Stimulated activated CD4-positive, alpha-beta T cell treated with anti-CD3 and anti-CD28 coated beads, Interleukin-12 subunit alpha, Interleukin-12 subunit beta, amount 100 ng/mL, for 48 hours (primary cell): ENCODE results near the gene EYA4.

ENCODE experiments used
- DNase-seq, 3 donors: peaks; one replicate each; pipeline ENCODE4 v3.0.0-alpha.2; 2020; ENCODE audit warnings: low read depth in 2 of 3, low spot score in 1 of 3

Gene EYA4

DNA sequence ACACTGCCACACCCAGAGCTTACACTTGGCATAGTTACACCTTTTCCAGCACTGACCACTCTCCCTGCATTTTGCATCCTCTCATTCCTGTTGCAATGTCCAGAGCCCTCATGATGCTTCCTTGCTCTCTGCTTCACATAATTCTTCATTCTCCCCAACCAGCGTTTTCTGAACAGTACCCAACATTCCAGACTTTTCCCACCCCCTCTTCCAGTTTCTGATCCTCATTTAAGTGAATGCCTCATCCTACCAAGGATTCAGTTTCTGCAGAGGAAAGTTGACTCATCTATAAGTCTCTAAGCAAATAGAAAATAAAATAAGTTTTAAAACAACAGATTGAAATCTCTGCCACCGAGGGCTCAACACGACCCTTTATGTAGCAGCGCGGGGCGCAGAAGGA, 326.5 kb downstream of the EYA4 start:
- no peak for DNase-seq

DNA sequence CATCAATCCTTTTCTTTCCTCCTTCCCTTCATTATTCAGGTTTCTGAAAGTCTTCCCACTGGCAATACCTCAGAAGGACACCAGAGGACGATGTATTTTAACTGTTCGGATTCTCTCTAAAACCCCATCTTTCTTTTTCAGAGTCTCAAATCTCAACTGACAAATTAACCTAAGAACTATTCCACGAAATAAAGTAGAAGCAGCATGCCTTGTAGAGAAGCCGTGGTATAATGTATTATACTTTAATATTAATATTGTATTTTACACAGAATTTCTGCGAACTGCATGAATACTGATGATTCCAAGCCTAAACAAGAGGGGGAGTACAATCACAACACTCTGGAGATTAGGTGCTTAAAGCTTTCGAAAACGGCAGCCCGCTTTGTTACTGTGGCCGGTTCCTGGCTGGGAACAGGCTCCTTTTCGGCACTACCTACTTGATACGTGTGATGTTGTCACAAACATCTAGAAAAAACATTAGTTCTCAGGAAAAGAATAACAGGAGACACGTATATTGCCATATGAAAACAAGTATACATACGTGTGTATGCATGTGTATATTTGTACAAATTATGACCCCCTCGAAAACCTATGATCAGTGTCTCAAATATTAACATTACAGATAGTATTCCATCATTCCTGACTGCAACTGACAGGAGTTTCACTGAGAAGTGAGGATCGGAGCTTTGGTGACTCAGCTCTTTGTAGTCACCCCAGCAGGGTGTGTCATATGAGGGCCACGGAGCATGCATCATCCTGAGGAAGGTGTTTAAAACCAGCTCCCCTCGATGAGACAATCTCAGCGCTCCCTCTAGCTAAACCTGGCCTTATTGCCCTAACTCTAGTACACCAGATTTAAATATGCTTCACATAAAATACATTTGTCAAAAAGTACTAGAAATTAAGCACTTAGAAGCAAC, 328.1 kb downstream of the EYA4 start:
- DNase-seq, result peak in 2 of 3 donors; percentile 2 to 41

DNA sequence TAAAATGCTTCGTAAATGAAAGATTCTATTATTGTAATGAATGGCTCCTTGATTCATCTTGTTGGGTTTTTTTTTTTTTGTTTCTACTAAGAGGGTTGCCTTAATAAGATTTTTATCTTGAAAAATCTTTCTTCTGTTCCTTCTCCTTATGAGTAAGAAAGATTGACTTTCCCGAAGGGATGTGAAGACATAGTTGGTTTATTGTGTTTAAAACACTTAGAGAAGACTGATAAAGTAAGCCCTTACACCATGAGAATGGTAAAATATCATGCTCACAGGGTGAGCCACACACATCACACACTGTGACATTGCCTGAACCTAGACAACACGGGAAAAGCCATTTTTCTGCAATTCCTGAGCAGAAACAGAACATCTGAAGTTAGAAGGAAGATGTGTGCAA, 330.5 kb downstream of the EYA4 start:
- no peak for DNase-seq

DNA sequence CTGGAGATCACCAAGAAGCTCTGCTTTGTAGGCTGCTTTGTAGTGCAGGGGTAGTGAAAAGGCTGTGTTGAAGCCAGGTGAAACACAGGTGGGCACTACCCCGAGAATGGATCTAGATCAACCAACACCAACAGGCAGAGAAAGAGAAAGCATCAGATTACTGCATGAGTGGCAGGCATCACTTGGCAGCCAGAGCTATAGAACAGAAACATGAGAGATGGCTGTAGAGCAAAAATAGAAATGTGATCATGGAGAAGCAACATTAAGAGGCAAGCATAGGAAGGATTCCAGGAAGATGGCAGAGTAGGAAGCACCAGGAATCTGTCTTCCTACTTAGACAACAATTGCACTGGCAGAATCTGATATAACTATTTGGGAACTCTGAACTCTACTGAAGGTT, 336.7 kb downstream of the EYA4 start:
- no peak for DNase-seq
